ENCODE data around the gene SGCE. TPM values are rescaled to one million over a fixed set of nuclear protein-coding genes. Genes with fewer than 3 reads are reported as not detected.

Gene SGCE
- total RNA-seq, 4 donors from 2014 or later = 72.3 to 108 (median 85.8) TPM

GRCh38 chr7:94567396-94567795, 88.5 kb downstream of the SGCE start:
- no peaks in the 10 kb centered on the region for H3K27me3 ChIP-seq
- intact Hi-C loops (cut with DNase I) = no loop called here
- TF ChIP-seq POLR2A (IDR thresholded peaks at IDR 0.05) = no peak
- TF ChIP-seq, protein P1, sequence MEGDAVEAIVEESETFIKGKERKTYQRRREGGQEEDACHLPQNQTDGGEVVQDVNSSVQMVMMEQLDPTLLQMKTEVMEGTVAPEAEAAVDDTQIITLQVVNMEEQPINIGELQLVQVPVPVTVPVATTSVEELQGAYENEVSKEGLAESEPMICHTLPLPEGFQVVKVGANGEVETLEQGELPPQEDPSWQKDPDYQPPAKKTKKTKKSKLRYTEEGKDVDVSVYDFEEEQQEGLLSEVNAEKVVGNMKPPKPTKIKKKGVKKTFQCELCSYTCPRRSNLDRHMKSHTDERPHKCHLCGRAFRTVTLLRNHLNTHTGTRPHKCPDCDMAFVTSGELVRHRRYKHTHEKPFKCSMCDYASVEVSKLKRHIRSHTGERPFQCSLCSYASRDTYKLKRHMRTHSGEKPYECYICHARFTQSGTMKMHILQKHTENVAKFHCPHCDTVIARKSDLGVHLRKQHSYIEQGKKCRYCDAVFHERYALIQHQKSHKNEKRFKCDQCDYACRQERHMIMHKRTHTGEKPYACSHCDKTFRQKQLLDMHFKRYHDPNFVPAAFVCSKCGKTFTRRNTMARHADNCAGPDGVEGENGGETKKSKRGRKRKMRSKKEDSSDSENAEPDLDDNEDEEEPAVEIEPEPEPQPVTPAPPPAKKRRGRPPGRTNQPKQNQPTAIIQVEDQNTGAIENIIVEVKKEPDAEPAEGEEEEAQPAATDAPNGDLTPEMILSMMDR (IDR thresholded peaks at IDR 0.05) = no peak
- DNase-seq = no peak
- no peaks in the 10 kb centered on the region for H3K36me3 ChIP-seq
- H3K4me3 ChIP-seq (replicated peaks in 1 of 3) = no peak overlapping the region
- H3K4me1 ChIP-seq = no peaks in the 10 kb centered on the region
- no peaks in the 10 kb centered on the region for H3K9me3 ChIP-seq
- H3K27ac ChIP-seq = no peak overlapping the region

- no peak for DNase-seq
- Histone ChIP-seq H3K9me3 (no peaks in the 10 kb centered on the region), H3K36me3 (no peaks in the 10 kb centered on the region), H3K27ac (no peak overlapping the region), H3K4me1 (no peaks in the 10 kb centered on the region), H3K4me3 (replicated peaks in 1 of 3) (no peak overlapping the region), H3K27me3 (no peaks in the 10 kb centered on the region)
- WGBS, 2 donors = 99 to 100% methylated on average over 4 of the region's 4 CpGs
- intact Hi-C loops (cut with DNase I) = no loop called here
- no peak for TF ChIP-seq POLR2A (IDR thresholded peaks at IDR 0.05)
- TF ChIP-seq, protein P1 (IDR thresholded peaks at IDR 0.05) = no peak
Measured at GRCh38 chr7:94565247-94565894, 90.6 kb downstream of the SGCE start.

DNA sequence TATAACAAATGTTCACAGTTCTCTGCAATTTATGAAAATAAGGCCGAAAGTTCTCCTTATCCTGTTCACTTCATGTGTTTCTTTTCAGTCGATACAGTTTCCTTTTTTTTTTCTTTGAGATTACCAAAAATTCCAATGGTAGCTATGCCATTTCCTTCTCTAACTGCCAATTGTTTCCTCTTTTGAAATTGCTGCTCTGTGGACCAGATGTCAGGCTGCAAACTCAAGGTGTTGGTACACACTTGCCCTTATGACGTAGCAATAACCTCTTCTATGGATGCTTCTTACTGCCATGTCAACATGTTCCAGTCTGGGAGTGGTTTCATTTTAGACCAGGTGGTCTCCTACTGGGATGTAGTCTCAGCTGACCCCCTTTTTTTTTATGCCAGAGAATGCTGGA, 93.4 kb downstream of the SGCE start:
- WGBS, 2 donors = 85 to 86% methylated on average over 3 of the region's 3 CpGs
- no peak for DNase-seq
- Histone ChIP-seq H3K9me3 (no peaks in the 10 kb centered on the region), H3K36me3 (no peaks in the 10 kb centered on the region), H3K4me1 (no peaks in the 10 kb centered on the region), H3K27me3 (no peaks in the 10 kb centered on the region), H3K27ac (no peak overlapping the region), H3K4me3 (replicated peaks in 1 of 3) (no peak overlapping the region)
- no peak for TF ChIP-seq POLR2A (IDR thresholded peaks at IDR 0.05)
- TF ChIP-seq, protein P1 (IDR thresholded peaks at IDR 0.05) = no peak
- intact Hi-C loops (cut with DNase I) = no loop called here

GRCh38 chr7:94561841-94562514, 94.0 kb downstream of the SGCE start:
- no peak for DNase-seq
- H3K9me3 ChIP-seq = no peaks in the 10 kb centered on the region
- no peaks in the 10 kb centered on the region for H3K36me3 ChIP-seq
- WGBS, 2 donors = 95 to 97% methylated on average over 2 of the region's 2 CpGs
- no peaks in the 10 kb centered on the region for H3K27me3 ChIP-seq
- TF ChIP-seq, protein P1 (IDR thresholded peaks at IDR 0.05) = no peak
- H3K4me3 ChIP-seq (replicated peaks in 1 of 3) = no peak overlapping the region
- intact Hi-C loops (cut with DNase I) = no loop called here
- H3K4me1 ChIP-seq = no peaks in the 10 kb centered on the region
- no peak overlapping the region for H3K27ac ChIP-seq

DNA sequence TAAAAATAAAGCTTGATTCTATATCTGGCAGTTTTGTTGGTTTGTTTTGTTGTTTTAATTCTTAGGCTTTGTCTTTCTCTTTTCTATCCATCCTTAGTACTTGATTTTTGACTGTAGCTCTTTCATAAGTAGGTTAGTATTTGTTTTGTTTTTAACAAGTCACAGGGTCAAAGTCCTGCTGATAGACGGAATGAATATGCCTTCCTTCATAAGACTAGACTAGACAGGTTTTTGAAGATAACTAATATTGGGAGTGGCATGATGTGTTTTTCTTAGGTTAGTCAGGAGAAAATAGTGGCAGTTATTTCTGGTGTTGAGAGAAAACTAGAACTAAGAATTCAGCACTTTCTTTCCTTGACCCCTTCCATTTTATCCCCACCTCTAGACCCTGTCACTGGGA, 96.0 kb downstream of the SGCE start:
- no peak overlapping the region for H3K4me3 ChIP-seq (replicated peaks in 1 of 3)
- TF ChIP-seq, protein P1 (IDR thresholded peaks at IDR 0.05) = no peak
- TF ChIP-seq POLR2A (IDR thresholded peaks at IDR 0.05) = no peak
- no peak overlapping the region for H3K27ac ChIP-seq
- no peaks in the 10 kb centered on the region for H3K36me3 ChIP-seq
- H3K27me3 ChIP-seq = no peaks in the 10 kb centered on the region
- no peak for DNase-seq
- intact Hi-C loops (cut with DNase I) = no loop called here
- no peaks in the 10 kb centered on the region for H3K4me1 ChIP-seq
- H3K9me3 ChIP-seq = no peaks in the 10 kb centered on the region
- WGBS, 2 donors = 89 to 95% methylated on average over 1 of the region's 1 CpG
